ENCODE measurements around the gene RPS19BP1.

DNA sequence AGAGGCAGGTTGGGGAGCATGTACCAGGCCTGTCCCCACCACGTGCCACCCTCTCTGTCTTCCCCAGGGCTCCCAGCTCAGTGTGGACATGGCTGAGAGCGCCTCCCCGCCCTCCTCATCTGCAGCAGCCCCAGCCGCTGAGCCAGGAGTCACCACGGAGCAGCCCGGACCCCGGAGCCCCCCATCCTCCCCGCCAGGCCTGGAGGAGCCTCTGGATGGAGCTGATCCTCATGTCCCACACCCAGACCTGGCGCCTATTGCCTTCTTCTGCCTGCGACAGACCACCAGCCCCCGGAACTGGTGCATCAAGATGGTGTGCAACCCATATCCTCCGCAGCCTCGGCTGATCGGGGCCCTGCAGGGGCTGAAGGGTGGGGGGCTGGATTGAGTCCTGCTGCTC lies 38.1 kb upstream of the RPS19BP1 start, which contains the start of gene CACNA1I:
- TF ChIP-seq, protein P1, sequence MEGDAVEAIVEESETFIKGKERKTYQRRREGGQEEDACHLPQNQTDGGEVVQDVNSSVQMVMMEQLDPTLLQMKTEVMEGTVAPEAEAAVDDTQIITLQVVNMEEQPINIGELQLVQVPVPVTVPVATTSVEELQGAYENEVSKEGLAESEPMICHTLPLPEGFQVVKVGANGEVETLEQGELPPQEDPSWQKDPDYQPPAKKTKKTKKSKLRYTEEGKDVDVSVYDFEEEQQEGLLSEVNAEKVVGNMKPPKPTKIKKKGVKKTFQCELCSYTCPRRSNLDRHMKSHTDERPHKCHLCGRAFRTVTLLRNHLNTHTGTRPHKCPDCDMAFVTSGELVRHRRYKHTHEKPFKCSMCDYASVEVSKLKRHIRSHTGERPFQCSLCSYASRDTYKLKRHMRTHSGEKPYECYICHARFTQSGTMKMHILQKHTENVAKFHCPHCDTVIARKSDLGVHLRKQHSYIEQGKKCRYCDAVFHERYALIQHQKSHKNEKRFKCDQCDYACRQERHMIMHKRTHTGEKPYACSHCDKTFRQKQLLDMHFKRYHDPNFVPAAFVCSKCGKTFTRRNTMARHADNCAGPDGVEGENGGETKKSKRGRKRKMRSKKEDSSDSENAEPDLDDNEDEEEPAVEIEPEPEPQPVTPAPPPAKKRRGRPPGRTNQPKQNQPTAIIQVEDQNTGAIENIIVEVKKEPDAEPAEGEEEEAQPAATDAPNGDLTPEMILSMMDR (IDR thresholded peaks at IDR 0.05): no peak
- no peak for TF ChIP-seq POLR2A (IDR thresholded peaks at IDR 0.05)
- TF ChIP-seq POLR2AphosphoS5 (IDR thresholded peaks at IDR 0.05): no peak
